ENCODE data around the gene ARHGAP28.
"Not testable (repeated sequence)": the region's sequence is repeated elsewhere in the genome, so short reads cannot be mapped to it uniquely, and the experiment has no call there.

The ARHGAP28 gene

DNA sequence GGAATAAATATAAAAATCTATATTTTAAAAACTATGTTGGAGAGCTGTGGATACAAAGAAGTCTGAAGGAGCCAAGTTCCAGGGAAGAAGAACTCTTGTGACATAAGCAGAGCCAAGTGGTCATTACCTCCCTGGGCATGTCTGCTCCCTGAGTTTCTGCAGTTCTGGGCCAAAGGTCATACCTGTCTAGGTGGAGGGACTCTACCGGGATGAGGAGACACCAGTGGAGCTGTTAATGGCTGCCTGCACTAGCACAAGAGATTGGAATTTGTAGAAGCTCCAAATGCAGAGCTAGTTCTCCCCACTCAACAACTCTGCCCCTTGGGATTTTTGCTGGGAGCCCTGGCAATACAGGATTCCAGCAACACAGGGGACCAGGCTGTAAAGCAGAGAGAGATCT is 89.8 kb downstream of the ARHGAP28 start:
- DNase-seq (ENCODE audit: low read depth): no peak

DNA sequence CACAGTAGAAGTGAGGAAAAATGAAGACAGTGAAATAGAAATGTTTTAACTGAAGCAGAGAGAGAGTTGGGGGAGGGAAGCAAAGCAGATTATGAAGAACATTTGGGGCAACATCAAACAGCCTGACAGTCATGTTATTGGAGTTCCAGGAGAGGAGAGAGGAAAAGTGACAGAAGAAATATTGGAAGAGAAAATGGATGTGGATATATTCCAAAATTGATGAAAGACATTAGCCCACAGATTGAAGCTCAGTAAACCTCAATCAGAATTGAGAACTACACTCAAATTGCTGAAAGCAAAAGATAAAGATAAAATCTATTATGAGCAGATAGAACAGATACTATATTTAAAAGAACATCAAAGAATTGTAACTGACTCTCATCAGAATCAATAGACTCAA is 90.8 kb downstream of the ARHGAP28 start:
- DNase-seq (ENCODE audit: low read depth): no peak

DNA sequence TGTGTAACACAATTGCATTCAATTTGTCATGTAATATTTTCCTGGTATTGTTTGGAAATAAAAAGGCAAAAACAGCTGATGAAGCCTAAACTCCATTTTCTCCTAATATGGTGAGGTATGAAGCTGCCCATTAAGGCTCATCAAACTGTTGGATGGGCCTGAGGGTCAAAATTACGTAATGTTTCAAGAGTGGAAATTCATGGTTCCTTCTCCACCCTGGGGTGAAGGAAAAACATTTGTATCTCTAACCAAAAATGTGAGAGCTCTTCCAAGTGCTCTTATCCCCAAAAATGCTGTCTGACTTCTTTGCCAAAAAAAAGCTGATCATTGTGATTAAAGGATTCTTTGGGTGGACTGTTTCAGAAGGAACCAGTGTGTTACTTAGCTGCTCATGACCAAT is 91.8 kb downstream of the ARHGAP28 start:
- DNase-seq (ENCODE audit: low read depth): no peak

DNA sequence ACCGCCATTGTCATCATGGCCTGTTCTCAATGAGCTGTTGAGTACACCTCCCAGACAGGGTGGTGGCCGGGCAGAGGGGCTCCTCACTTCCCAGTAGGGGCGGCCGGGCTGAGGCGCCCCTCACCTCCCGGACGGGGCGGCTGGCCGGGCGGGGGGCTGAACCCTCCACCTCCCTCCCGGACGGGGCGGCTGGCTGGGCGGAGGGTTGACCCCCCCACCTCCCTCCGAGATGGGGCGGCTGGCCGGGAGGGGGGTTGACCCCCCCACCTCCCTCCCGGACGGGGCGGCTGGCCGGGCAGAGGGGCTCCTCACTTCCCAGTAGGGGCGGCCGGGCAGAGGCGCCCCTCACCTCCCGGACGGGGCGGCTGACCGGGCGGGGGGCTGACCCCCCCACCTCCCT is 97.6 kb downstream of the ARHGAP28 start:
- DNase-seq (ENCODE audit: low read depth): not testable (repeated sequence)

DNA sequence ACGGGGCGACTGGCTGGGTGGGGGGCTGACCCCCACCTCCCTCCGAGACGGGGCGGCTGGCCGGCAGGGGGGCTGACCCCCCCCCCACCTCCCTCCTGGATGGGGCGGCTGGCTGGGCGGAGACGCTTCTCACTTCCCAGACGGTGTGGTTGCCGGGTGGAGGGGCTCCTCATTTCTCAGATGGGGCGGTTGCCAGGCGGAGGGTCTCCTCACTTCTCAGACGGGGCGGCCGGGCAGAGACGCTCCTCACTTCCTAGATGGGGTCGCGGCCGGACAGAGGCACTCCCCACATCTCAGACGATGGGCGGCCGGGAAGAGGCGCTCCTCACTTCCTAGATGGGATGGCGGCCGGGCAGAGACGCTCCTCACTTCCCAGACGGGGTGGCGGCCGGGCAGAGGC is 98.0 kb downstream of the ARHGAP28 start:
- not testable (repeated sequence) for DNase-seq (ENCODE audit: low read depth)

DNA sequence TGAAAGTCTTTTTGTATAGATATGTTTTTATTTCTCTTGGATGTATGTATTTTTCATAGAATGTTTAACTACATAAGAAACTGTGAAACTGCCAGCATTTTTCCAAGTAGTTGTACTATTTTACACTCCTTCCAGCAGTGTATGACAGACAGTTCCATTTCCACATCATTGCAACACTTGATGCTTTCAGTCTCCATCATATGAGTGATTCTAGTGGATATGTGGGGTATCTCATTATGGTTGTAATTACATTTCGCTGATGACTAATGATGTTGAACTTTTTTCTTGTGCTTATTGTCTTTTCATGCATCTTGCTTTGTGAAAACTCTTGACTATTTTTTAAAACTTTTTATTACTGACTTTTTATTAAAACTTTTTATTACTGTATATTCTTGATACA is 101.4 kb downstream of the ARHGAP28 start:
- no peak for DNase-seq (ENCODE audit: low read depth)

DNA sequence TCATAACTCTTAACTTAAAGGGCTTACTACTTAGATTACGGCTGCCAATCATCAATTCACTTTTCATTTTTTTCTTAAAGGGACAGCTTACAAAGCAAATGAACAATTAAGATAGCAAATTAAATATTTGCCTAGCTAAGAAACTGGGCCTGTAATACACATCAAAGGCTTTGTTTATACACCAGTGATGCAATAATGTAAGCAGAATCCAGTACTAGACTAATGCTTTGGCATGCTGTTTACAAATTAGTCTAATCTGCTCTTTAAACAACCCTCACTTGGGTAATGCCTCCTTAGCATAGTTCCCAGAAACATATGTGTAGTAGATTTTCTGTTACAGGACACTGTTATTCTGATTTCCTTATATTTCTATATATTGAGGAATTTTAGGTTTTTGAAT is 105.8 kb downstream of the ARHGAP28 start:
- no peak for DNase-seq (ENCODE audit: low read depth)

DNA sequence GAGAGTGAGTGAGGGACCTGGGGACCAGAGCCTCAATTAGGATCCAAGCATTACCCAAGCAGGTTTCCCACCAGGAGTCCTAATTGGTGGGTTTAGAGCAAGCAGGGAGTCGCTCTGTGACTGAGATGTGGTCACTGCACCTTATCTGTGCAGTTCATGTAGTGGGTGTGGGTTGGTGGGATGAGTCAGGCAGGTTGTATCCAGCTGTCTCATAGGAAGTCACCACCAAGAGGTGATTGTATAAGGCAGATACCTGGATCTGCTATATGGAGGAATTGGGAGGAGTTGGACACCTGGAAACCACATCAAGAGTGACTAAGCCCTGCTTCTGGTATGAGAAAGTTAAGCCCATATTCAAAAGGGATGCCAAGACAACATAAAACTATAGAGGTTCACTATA is 106.8 kb downstream of the ARHGAP28 start:
- no peak for DNase-seq (ENCODE audit: low read depth)

DNA sequence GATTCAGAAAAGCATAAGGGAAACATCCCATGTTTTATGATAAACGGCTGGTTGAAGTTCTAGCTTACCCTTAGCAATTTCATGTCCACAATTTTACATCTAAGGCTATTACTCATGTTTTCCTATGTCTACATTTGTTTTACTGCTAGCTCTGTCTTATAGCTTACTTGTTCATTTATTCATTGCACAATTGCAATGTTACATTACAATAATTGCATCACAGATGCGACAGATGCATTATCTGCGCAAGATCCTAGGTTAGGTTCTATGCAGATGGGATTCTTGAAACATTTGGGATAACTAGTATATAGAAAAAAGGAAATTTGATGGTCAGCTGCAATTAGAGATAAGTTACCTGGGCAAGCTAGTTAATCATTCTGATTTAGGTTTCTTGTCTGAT is 108.4 kb downstream of the ARHGAP28 start:
- no peak for DNase-seq (ENCODE audit: low read depth)

DNA sequence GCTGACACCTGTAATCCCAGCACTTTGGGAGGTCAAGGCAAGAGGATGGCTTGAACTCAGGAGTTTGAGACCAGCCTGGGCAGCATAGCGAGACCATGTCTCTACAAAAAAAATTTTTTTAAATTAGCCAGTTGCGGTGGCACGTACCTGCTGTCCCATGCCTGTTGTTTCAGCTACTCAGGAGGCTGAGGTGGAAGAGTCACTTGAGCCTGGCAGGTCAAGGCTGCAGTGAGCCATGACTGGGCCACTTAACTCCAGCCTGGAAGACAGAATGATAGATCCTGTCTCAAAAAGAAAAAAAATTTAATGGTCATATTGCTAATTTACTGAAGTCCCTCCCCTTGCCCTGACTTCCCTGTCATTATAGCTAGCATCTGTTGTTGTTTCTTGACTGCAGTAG is 112.6 kb downstream of the ARHGAP28 start:
- DNase-seq (ENCODE audit: low read depth): no peak

DNA sequence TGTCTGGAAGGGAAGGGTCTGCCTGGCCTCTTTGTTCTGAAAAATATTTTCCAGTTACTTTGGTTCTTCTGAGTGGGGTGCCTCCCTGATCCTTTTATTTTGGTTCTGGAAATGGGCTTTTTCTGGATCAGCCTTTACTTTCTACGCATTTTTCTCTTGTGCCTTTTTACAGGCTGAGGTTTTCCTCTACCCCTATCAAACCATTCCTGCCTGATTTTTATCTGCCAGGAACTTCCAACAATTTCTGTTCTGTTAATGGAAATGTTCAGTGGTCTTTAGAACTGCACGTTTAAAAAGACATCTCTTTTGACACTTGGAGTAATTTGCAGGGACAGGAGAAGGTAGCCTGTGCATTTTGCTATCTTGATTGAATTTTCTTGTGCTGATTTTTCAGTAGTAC is 113.8 kb downstream of the ARHGAP28 start:
- no peak for DNase-seq (ENCODE audit: low read depth)

DNA sequence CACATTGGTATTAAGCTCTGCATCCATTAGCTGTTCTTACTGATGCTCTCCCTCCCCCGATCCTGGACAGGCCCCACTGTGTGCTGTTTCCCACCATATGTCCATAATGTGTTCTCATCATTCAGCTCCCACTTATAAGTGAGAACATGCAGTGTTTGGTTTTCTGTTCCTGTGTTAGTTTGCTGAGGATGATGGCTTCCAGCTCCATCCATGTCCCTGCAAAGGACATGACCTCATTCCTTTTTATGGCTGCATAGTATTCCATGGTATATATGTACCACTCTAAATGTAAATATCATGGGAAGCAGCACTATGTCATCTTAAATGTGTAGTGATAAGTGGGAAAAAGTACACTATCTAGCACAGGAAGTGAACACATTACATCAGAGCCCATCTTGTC is 116.0 kb downstream of the ARHGAP28 start:
- DNase-seq (ENCODE audit: low read depth): not testable (repeated sequence)

DNA sequence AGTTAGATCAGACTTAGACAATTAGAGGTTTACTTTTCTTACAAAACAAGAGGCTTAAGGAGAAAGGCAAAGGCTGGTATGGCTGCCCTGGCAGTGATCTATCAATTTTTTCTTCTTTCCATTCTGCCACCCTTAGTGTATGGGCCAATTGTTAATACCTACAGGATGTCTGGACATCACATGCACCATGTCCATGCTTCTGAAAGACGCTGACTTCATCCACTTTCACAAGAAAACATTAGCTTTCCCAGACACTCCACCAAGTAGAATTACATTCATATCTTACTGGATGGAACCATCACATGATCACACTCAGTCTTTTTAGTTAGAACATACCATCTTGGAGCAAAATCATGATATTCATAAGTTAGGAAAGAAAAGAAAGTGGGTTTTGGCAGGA is 120.9 kb downstream of the ARHGAP28 start:
- no peak for DNase-seq (ENCODE audit: low read depth)

DNA sequence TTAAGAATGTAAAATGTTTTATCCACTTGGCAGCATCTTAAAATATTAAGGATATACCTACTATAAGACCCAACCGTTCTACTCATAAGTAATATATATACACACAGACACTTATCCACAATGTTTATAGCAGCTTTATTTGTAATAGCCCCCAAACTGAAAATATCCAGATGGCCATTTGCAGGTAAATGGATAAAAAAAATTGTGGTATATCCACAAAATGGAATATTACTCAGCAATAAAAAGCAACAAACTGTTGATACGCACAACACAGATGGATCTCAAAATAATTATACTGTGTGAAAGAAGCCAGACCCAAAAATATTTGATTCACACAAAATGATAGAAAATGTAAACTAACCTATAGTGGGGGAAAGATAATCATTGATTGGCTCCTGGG is 122.0 kb downstream of the ARHGAP28 start:
- DNase-seq (ENCODE audit: low read depth): no peak

DNA sequence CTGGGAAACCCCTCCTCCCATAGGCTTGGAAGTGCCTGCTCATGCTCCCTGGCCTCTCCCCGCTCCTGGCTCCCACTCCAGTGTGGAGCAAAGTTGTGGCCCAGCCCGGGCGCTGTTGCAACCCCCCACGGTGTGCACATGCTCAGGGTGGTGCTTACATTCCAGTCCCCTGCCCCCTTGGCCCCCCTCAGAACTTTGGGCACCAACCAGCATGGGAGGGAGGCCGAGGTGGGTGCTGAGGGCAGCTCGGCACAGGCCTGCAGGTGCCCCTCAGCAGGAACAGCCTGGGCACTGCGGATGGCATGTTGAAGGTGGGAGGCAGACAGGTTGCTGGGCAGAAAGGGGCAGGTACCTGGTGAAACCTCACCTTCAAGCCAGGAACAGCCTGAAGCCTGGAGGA is 125.3 kb downstream of the ARHGAP28 start:
- no peak for DNase-seq (ENCODE audit: low read depth)

DNA sequence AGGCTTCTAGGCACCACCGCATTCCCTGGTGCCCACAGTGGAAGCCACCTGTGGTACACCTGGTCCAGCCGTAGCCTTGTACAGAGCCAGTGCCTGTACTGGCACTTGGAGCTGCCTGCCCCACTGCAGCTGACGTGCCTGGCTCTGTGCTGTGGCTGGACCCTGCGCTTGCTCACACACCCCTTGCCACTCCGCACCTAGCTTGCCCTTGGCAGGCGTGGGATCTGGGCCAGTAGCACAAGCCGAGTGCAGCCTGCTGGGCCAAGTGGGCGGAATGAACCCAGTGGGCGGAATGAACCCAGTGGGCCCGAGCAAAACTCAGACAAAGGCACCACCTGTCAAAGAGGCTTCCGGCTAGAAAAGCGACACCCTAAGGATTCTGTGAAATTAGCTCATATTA is 126.3 kb downstream of the ARHGAP28 start:
- DNase-seq (ENCODE audit: low read depth): no peak

DNA sequence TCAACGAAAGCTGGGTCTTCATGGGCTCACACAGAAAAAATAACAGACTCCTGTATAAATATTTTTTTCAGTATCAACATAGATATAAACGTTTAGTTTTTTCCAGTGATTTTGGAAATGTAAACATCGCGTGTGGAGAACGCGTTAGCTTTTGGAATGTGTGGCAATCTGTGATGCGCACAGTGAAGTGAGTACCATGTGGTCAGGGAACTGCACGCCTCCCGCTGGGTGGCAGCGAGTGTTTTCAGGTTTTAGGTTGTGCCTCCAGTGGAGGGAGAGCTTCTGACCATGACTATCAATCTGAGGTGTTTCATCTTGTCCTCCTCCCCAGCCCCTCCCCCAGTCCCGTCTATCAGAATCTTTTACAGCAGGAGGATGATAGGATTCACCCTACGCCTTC is 127.8 kb downstream of the ARHGAP28 start:
- no peak for DNase-seq (ENCODE audit: low read depth)

DNA sequence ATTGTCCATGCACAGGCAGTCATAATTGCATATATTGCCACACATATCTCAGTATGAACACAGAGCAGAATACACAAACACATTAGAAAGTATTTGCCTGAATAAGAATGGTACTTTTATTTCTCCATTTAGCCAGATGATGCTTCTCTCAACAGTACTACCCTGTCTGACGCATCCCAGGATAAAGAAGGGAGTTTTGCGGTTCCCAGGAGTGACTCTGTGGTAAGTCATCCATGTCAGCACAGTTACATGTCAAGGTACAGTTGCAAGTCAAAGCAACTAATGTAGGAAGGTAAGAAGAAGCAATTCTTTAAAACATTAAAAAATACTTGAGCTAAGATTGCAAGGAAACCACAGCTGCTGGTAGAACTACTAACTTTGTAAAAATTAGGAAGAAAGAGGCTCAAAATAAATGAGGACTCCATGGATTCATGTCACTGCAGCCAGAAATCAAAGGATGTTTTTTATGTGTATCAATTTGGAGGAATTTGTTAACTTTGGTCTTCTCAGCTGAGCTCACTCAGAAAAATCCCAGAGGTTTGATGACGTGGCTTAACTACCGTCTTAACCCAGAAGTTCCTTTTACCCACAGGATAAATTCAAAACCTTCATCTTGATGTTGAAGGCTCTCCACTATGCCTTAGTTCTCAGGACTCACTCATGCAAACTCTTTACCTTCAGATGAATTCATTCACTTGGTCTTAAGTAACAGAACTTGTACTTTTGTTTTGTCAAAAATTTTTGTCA is 130.3 kb downstream of the ARHGAP28 start:
- DNase-seq (ENCODE audit: low read depth): no peak

DNA sequence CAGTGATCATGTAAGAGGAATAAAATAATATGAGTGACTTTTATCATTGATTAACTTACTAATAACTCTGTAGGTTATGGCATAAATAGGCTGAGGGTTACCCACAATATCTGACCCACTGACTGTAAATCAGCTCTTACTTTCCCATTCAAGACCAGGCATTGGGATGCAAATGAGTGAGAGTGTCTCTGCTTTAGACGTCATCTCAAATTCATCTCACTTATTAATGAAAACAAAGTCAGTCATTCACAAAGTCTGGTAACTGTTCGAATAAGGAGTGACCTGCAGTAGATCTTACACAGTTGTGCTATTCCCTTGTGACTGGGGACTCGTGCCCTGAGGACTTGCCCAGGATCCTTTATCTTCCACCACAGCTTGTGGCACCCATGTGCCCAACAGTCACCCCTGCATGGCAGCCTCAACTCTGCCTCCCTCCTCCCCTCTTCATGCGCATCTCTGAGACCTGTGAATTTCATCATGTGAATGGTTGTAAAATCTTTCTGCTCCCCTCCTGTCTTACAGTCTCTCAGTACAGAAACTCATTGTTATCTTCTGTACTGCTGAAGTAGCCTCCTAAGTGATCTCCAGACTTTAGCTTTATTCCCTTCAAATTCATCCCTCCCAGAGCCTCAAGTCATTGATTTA is 131.4 kb downstream of the ARHGAP28 start:
- DNase-seq (ENCODE audit: low read depth): no peak

DNA sequence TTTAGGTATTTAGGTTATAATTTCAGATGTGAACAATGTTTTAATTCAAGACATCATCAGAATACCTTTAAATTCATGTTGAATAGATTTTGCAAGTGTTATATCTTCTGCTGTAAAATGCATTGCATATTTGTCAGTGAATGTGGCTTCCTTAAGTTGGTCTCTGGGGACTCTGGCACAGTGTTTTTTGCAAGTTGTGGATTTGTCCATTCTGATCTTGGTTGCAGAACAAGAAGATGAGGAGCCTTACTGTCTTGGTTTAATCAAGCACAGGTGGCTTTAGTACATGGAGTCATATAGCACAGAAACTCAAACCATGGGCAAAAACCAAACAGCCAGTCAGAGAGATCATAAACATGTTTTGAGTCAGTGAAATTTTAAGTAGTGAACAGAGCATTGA is 135.7 kb downstream of the ARHGAP28 start:
- no peak for DNase-seq (ENCODE audit: low read depth)

DNA sequence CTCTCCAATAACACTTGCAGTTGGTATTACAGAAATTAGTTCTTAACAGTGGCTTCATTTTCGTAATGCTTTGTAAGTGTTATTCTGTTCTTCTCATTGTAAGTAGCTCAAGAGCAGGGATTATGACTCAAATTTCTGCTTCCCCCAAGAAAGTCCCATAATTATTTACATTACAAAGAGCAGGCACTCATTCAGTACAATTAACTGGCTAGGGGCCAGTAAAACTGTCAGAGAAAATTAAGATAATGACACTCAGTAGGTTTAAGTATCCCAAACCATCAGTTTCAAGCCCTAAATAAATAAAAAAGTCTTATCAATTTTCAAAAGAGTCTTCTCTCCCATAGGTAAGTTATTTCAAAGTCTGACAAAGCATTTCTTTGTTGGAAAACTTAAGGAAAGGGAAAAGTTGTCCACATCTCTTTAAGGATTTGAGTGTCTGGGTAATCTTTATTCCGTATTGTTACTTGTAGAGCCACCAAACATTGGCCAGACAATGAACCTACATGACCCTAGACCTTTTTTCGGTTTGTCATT is 137.1 kb downstream of the ARHGAP28 start:
- no peak for DNase-seq (ENCODE audit: low read depth)

DNA sequence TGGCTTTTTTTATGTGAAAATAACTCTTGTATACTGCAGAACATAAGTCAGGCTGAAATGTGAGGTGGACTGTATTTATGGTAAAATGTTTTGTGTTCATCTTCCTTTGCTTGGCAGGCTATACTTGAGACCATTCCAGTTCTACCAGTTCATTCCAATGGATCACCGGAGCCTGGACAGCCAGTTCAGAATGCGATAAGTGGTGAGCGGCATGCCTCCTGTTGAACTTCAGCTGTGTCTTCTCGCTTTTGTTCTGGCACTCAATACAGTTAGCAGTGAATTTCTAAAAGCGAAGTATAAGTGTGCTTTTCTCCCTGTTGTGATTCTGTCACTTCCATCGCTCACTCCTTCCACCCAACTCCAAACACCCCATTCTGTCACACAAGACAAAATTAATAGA is 138.5 kb downstream of the ARHGAP28 start:
- no peak for DNase-seq (ENCODE audit: low read depth)

DNA sequence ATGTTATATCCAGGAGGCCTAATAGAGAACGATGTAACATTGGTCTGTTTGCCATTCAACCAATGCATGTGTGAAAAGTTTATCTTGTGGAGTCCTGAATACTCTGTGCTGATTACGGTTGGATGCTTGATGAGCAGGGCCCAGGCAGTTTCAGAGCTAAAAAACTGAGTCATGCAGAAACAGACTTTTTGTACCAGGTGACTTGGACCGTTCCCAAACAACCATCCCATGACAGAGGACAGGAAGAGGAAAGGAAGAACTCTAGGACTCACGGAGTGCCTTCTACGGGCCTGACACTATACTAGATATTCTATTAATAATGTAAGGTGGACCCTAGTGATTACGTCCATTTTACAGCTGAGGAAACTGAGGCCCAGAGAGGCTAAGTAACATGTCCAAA is 142.1 kb downstream of the ARHGAP28 start:
- DNase-seq (ENCODE audit: low read depth): no peak

Measured in activated gamma-delta T cell treated with anti-CD3 and anti-CD28 coated beads, Interleukin-2, amount 50 U/mL, for 16 hours (primary cell).